ENCODE results near the gene KDM1A.
"Not testable (repeated sequence)": the region's sequence is repeated elsewhere in the genome, so short reads cannot be mapped to it uniquely, and the experiment has no call there.

KDM1A gene

GRCh38 chr1:22976461-22977243, 42.6 kb upstream of the KDM1A start:
- H3K4me3 ChIP-seq (ENCODE audit: low read depth, low read length), result no peak overlapping the region
- peak; percentile 84 for TF ChIP-seq CTCF (IDR thresholded peaks at IDR 0.05; ENCODE audit: low read depth, low read length)

- TF ChIP-seq CTCF (IDR thresholded peaks at IDR 0.05; ENCODE audit: low read depth, low read length), result no peak
- H3K4me3 ChIP-seq (ENCODE audit: low read depth, low read length), result no peak overlapping the region
Measured at GRCh38 chr1:22978299-22978698, 41.0 kb upstream of the KDM1A start.

- not testable (repeated sequence) for H3K4me3 ChIP-seq (ENCODE audit: low read depth, low read length)
Measured at GRCh38 chr1:22980471-22980790, 38.8 kb upstream of the KDM1A start.

GRCh38 chr1:22983944-22984343, 35.3 kb upstream of the KDM1A start:
- no peak overlapping the region for H3K4me3 ChIP-seq (ENCODE audit: low read depth, low read length)
- TF ChIP-seq CTCF (IDR thresholded peaks at IDR 0.05; ENCODE audit: low read depth, low read length), result no peak

- not testable (repeated sequence) for H3K4me3 ChIP-seq (ENCODE audit: low read depth, low read length)
Measured at GRCh38 chr1:22992384-22992783, 26.9 kb upstream of the KDM1A start.

- H3K4me3 ChIP-seq (ENCODE audit: low read depth, low read length), result not testable (repeated sequence)
Measured at GRCh38 chr1:22993220-22993795, 26.0 kb upstream of the KDM1A start.

- H3K4me3 ChIP-seq (ENCODE audit: low read depth, low read length), result no peak overlapping the region
- TF ChIP-seq CTCF (IDR thresholded peaks at IDR 0.05; ENCODE audit: low read depth, low read length), result no peak
Measured at GRCh38 chr1:22995774-22996173, 23.5 kb upstream of the KDM1A start.

GRCh38 chr1:22997528-22997927, 21.7 kb upstream of the KDM1A start:
- H3K4me3 ChIP-seq (ENCODE audit: low read depth, low read length), result not testable (repeated sequence)

- H3K4me3 ChIP-seq (ENCODE audit: low read depth, low read length), result not testable (repeated sequence)
Measured at GRCh38 chr1:23000133-23000532, 19.1 kb upstream of the KDM1A start.

- not testable (repeated sequence) for H3K4me3 ChIP-seq (ENCODE audit: low read depth, low read length)
Measured at GRCh38 chr1:23002218-23002617, 17.1 kb upstream of the KDM1A start.

- no peak overlapping the region for H3K4me3 ChIP-seq (ENCODE audit: low read depth, low read length)
- TF ChIP-seq CTCF (IDR thresholded peaks at IDR 0.05; ENCODE audit: low read depth, low read length), result no peak
Measured at GRCh38 chr1:23004112-23004511, 15.2 kb upstream of the KDM1A start.

GRCh38 chr1:23004769-23005168, 14.5 kb upstream of the KDM1A start:
- H3K4me3 ChIP-seq (ENCODE audit: low read depth, low read length), result not testable (repeated sequence)

All from WI38 (cell line).